ENCODE data around the gene PIK3R4. TPM values are rescaled to one million over a fixed set of nuclear protein-coding genes. Genes with fewer than 3 reads are reported as not detected.

Gene PIK3R4
- total RNA-seq, 4 donors from 2014 or later = 33.9 to 38.4 (median 37.6) TPM

GRCh38 chr3:130786306-130786705 lies 39.7 kb upstream of the PIK3R4 start:
- intact Hi-C loops (cut with DNase I; ENCODE audit: low total_unique reads) = no loop called here
- DNase-seq (ENCODE audit: low spot score in 2 of 2) = no peak
- no peak for TF ChIP-seq POLR2A (IDR thresholded peaks at IDR 0.05)
- TF ChIP-seq, protein P1, sequence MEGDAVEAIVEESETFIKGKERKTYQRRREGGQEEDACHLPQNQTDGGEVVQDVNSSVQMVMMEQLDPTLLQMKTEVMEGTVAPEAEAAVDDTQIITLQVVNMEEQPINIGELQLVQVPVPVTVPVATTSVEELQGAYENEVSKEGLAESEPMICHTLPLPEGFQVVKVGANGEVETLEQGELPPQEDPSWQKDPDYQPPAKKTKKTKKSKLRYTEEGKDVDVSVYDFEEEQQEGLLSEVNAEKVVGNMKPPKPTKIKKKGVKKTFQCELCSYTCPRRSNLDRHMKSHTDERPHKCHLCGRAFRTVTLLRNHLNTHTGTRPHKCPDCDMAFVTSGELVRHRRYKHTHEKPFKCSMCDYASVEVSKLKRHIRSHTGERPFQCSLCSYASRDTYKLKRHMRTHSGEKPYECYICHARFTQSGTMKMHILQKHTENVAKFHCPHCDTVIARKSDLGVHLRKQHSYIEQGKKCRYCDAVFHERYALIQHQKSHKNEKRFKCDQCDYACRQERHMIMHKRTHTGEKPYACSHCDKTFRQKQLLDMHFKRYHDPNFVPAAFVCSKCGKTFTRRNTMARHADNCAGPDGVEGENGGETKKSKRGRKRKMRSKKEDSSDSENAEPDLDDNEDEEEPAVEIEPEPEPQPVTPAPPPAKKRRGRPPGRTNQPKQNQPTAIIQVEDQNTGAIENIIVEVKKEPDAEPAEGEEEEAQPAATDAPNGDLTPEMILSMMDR (IDR thresholded peaks at IDR 0.05) = no peak
- no peak overlapping the region for H3K4me3 ChIP-seq (ENCODE audit: low read depth, poor library complexity, severe bottlenecking)

- DNase-seq (ENCODE audit: low spot score in 2 of 2) = no peak
- intact Hi-C loops (cut with DNase I; ENCODE audit: low total_unique reads) = no loop called here
- TF ChIP-seq POLR2A (IDR thresholded peaks at IDR 0.05) = no peak
- TF ChIP-seq, protein P1 (IDR thresholded peaks at IDR 0.05) = no peak
- 66 to 80% methylated on average over 3 of the region's 3 CpGs for WGBS, 2 donors
- H3K4me3 ChIP-seq (ENCODE audit: low read depth, poor library complexity, severe bottlenecking) = no peak overlapping the region
Measured at GRCh38 chr3:130783629-130784028, 37.0 kb upstream of the PIK3R4 start.

DNA sequence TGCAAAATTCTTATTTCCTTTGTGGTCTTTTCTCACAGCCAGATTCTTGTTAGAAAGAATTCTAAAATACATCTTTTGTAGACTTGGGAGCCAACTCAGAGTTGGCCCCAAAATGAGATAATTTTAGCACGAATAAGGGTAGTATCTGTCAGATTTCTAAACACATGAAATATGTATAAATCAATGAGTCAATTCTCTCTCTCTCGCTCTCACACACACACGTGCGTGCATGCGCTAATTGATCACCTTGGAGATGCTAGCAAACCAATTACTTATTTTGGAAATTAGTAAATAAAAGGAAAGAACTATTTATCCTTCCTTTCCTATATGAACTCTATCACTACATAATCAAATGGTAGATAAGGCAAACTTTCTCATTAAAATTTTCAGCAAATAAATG lies 32.9 kb upstream of the PIK3R4 start:
- H3K4me3 ChIP-seq (ENCODE audit: low read depth, poor library complexity, severe bottlenecking) = no peak overlapping the region
- DNase-seq (ENCODE audit: low spot score in 2 of 2) = no peak
- intact Hi-C loops (cut with DNase I; ENCODE audit: low total_unique reads) = no loop called here
- 53 to 61% methylated on average over 5 of the region's 5 CpGs for WGBS, 2 donors
- no peak for TF ChIP-seq POLR2A (IDR thresholded peaks at IDR 0.05)
- TF ChIP-seq, protein P1 (IDR thresholded peaks at IDR 0.05) = no peak

DNA sequence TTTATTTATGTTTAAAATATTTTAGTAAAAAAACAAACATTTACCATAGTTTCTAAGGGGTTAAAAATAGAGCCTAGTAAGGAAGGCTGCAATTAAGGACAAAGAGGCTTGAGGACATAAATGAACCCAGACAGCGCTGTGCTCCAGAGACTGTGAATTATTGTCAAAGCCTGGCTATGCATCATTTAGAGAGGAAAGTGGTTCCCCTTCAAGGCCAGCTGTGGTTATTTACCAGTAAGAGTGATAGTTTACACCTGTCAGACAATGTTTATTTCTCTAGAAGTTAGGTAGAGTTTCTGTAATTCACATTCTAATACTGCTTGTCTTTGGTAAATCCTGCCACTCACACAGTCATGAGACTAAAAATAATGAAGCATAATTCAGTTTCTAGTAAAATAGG lies 32.4 kb upstream of the PIK3R4 start:
- H3K4me3 ChIP-seq (ENCODE audit: low read depth, poor library complexity, severe bottlenecking) = no peak overlapping the region
- 43 to 48% methylated on average over 1 of the region's 1 CpG for whole genome bisulfite sequencing, 2 donors
- DNase-seq (ENCODE audit: low spot score in 2 of 2) = no peak
- TF ChIP-seq, protein P1 (IDR thresholded peaks at IDR 0.05) = no peak
- TF ChIP-seq POLR2A (IDR thresholded peaks at IDR 0.05) = no peak
- intact Hi-C loops (cut with DNase I; ENCODE audit: low total_unique reads) = no loop called here

DNA sequence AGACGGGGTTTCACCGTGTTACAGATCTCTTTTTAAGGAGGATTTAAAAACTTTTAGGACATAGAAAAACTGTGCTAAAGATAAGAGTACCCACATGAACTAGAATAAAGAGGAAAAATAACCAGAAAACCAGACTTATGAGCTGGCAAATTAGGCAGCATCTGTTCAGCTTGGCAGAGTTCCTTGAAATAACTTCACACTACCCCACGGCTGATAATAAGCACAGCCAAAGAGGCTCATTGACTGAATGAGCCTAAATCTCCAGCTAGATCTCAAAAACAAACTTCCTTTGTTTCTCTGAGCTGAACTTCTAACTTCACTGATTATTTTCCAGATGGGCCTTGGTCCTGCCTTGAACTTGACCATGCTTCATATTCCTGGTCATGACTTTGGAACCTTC lies 26.7 kb upstream of the PIK3R4 start:
- no peak for DNase-seq (ENCODE audit: low spot score in 2 of 2)
- intact Hi-C loops (cut with DNase I; ENCODE audit: low total_unique reads) = loop anchor here (5.0 kb wide), 1 partner anchor 114 kb away; no protein-coding TSS in a partner anchor
- TF ChIP-seq, protein P1 (IDR thresholded peaks at IDR 0.05) = no peak
- no peak for TF ChIP-seq POLR2A (IDR thresholded peaks at IDR 0.05)
- no peak overlapping the region for H3K4me3 ChIP-seq (ENCODE audit: low read depth, poor library complexity, severe bottlenecking)
- 63 to 69% methylated on average over 3 of the region's 3 CpGs for WGBS, 2 donors

DNA sequence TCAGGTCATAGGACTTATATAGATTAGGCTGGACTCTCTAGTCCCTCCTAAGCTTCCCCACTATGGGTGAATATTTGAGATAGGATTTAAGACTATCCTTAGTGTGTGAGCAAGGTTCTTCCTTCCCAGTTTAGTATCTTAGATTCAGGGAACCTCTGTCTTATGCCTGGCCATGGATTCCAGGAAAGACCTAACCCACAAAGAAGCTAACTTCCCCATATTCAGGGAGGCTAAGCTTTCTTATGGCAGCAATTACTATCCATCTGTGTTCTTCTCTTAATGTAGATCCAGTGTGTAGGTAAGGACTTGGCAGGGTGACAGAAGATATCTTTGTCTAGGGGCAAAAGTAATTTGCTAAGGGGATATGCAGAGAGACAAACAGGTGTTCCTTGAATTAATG lies 25.5 kb upstream of the PIK3R4 start:
- DNase-seq (ENCODE audit: low spot score in 2 of 2) = no peak
- no peak overlapping the region for H3K4me3 ChIP-seq (ENCODE audit: low read depth, poor library complexity, severe bottlenecking)
- TF ChIP-seq, protein P1 (IDR thresholded peaks at IDR 0.05) = no peak
- no peak for TF ChIP-seq POLR2A (IDR thresholded peaks at IDR 0.05)
- intact Hi-C loops (cut with DNase I; ENCODE audit: low total_unique reads) = loop anchor here (5.0 kb wide), 1 partner anchor 115 kb away; no protein-coding TSS in a partner anchor

Data from lower leg skin (tissue), 4 donors.